ENCODE measurements around the gene NT5C.

The NT5C gene

DNA sequence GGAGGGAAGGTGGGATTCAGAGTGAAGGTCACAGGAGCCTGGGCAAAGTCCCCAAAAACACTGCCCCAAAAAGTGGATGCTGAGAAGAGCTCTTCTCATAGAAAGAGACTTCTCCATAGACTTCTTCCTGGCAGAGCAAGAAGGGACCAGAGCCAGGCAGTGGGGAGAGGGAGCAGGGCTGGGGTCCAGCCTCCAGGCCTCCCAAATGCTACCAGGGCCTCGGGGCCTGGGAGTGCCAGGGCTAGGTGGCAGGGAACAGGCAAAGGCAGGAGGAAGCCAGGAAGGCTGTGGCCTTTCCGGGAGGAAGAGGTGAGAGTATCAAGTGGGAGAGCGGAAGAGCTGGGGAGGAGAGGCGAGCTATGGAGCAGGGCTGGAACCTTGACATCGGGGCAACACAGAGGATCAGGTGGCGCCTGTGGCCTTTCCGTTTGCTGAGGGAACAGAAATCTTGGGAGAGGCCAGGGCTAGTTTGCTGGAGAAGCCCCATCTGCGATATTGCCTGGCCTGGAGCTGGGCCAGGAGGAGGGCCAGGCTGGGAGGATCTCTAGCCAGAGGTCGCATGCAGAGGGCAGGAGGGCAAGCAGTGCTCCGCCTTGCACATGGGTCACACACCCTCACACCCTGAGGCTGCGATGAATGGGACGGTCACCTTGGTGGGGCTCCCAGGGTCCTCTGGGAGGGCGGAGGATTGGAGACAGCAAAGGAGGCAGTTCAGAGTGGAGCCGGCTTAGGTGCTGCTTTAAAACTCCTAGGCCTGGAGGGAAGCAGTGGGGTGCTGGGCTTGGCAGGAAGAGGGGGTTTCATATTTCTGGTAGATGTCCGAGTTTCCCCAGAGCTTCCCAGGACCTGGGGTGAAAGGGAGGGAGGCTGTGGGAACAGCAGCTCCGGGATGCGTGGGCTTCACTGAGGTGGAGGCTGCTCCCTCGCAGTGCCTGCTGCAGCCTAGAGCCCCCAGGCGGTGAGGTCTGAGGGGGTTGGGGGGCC, 40.4 kb downstream of the NT5C start:
- TF ChIP-seq HDGF (IDR thresholded peaks at IDR 0.05; ENCODE audit: borderline replicate concordance): no peak
- no peak for TF ChIP-seq L3MBTL2 (conservative IDR thresholded peaks at IDR 0.05)
- TF ChIP-seq NFRKB (IDR thresholded peaks at IDR 0.05): no peak
- TF ChIP-seq CTBP1 (IDR thresholded peaks at IDR 0.05; ENCODE audit: borderline replicate concordance): no peak
- no peak for TF ChIP-seq PKNOX1 (IDR thresholded peaks at IDR 0.05)
- TF ChIP-seq ZNF384 (IDR thresholded peaks at IDR 0.05): no peak
- no peak for TF ChIP-seq FOXK2 (IDR thresholded peaks at IDR 0.05)
- no peak for TF ChIP-seq FOXM1 (IDR thresholded peaks at IDR 0.05; ENCODE audit: borderline replicate concordance)
- no peak for TF ChIP-seq ARNT (IDR thresholded peaks at IDR 0.05)
- no peak for TF ChIP-seq SUZ12 (IDR thresholded peaks at IDR 0.05)
- no peak for TF ChIP-seq ELF4 (IDR thresholded peaks at IDR 0.05)
- no peak for TF ChIP-seq SP1 (IDR thresholded peaks at IDR 0.05)
- TF ChIP-seq TARDBP (IDR thresholded peaks at IDR 0.05): no peak
- TF ChIP-seq BHLHE40 (IDR thresholded peaks at IDR 0.05; ENCODE audit: borderline replicate concordance): no peak
- no peak for TF ChIP-seq FOXA1 (IDR thresholded peaks at IDR 0.05)
- TF ChIP-seq LEF1 (IDR thresholded peaks at IDR 0.05; ENCODE audit: borderline replicate concordance): no peak
- DNase-seq (ENCODE audit: extremely low spot score): no peak
- ChIA-PET POLR2A (interaction anchor here (0.7 to 1.6 kb wide), 5 partner anchors 9 to 78 kb away, joined by 3 to 10 read pairs (median 4); partner anchors contain the start of genes ARMC7 and MRPL58), CTCF (interaction anchor here (1.3 kb wide), 1 partner anchor 23 kb away, joined by 5 read pairs; no protein-coding TSS in a partner anchor)

DNA sequence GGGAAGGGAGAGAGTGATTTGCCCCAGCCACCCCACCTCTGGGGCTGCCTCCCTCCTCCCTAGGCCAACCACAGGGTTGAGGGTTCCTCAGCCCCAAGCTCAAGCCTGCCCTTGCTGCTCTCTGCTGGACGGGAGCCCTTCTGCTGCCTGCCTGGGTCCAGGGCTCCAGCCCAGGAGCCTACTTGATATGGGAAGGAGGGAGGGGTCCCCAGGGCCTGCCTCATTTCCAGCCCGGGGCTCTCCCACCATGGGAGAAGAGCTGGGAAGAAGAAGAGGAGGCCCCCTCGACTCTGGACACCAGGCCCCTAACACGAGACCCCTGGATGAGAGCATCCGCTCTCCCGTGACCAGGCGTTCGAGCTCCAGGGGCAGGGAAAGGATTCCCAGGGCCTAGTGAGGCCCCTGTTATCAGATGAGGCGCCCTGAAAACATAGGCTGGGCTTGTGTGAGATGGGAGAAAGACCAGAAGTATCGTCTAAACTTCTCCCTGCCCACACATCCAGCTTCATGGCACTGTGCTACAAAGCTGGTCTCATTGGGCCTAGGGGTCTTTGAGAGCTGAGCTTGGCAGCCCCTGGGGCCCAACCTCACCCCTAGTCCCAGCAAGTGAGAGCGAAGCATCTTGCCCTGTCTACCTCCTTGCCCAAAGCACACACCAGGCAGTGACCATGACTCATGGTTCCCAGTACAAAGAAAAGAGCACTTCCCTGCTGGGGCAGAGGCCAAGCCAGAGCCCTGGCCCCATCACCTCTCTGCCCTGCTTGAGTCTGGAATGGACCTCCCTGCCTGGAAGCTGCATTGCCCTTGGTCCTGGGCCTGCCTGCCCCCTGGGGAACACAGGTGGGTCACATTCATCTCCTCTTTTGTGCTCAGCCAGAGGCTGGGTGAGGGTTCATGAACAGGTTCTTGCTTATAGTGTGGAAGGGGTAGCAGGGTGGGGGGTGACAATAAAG, 42.8 kb downstream of the NT5C start:
- DNase-seq (ENCODE audit: extremely low spot score): no peak
- TF ChIP-seq FOXK2 (IDR thresholded peaks at IDR 0.05) (no peak), CTBP1 (IDR thresholded peaks at IDR 0.05; ENCODE audit: borderline replicate concordance) (no peak), ZNF384 (IDR thresholded peaks at IDR 0.05) (no peak), ELF4 (IDR thresholded peaks at IDR 0.05) (no peak), BHLHE40 (IDR thresholded peaks at IDR 0.05; ENCODE audit: borderline replicate concordance) (no peak), HDGF (IDR thresholded peaks at IDR 0.05; ENCODE audit: borderline replicate concordance) (no peak)
- POLR2A ChIA-PET: interaction anchor here (1.0 to 2.5 kb wide), 6 partner anchors 10 to 76 kb away, joined by 3 to 10 read pairs (median 5); partner anchors contain the start of genes ARMC7 and MRPL58
- CTCF ChIA-PET: interaction anchor here (0.7 to 1.8 kb wide), 3 partner anchors 17 to 138 kb away, joined by 3 to 7 read pairs (median 4); no protein-coding TSS in a partner anchor

GRCh38 chr17:75087558-75088453, 43.7 kb downstream of the NT5C start, which contains the start of gene SLC16A5:
SLC16A5 (plus strand) TSS chr17:75087954; CDS start chr17:75093637, 5,683 bp downstream.
- peak; percentile 60 for DNase-seq (ENCODE audit: extremely low spot score)
- ChIA-PET POLR2A (interaction anchor here (1.0 to 2.5 kb wide), 6 partner anchors 9 to 23 kb away, joined by 3 to 10 read pairs (median 4); partner anchors contain the start of gene ARMC7), CTCF (interaction anchor here (0.7 to 1.8 kb wide), 4 partner anchors 12 to 84 kb away, joined by 3 to 7 read pairs (median 4); no protein-coding TSS in a partner anchor)
- TF ChIP-seq BHLHE40 (IDR thresholded peaks at IDR 0.05; ENCODE audit: borderline replicate concordance) (no peak), FOXA1 (IDR thresholded peaks at IDR 0.05) (no peak), ARNT (IDR thresholded peaks at IDR 0.05) (no peak), TARDBP (IDR thresholded peaks at IDR 0.05) (no peak), FOXM1 (IDR thresholded peaks at IDR 0.05; ENCODE audit: borderline replicate concordance) (no peak), NFRKB (IDR thresholded peaks at IDR 0.05) (no peak), CTBP1 (IDR thresholded peaks at IDR 0.05; ENCODE audit: borderline replicate concordance) (no peak), FOXK2 (IDR thresholded peaks at IDR 0.05) (no peak), L3MBTL2 (conservative IDR thresholded peaks at IDR 0.05) (no peak)

- TF ChIP-seq CTBP1 (IDR thresholded peaks at IDR 0.05; ENCODE audit: borderline replicate concordance): no peak
- no peak for TF ChIP-seq HDGF (IDR thresholded peaks at IDR 0.05; ENCODE audit: borderline replicate concordance)
- TF ChIP-seq ZNF384 (IDR thresholded peaks at IDR 0.05): no peak
- no peak for TF ChIP-seq ARNT (IDR thresholded peaks at IDR 0.05)
- TF ChIP-seq FOXK2 (IDR thresholded peaks at IDR 0.05): no peak
- TF ChIP-seq TARDBP (IDR thresholded peaks at IDR 0.05): no peak
- TF ChIP-seq L3MBTL2 (conservative IDR thresholded peaks at IDR 0.05): no peak
- TF ChIP-seq LEF1 (IDR thresholded peaks at IDR 0.05; ENCODE audit: borderline replicate concordance): no peak
- DNase-seq (ENCODE audit: extremely low spot score): no peak
- ChIA-PET POLR2A (interaction anchor here (1.1 to 2.5 kb wide), 3 partner anchors 9 to 17 kb away, joined by 3 to 10 read pairs (median 6); no protein-coding TSS in a partner anchor), CTCF (interaction anchor here (0.7 to 1.0 kb wide), 2 partner anchors 12 to 27 kb away, joined by 3 to 5 read pairs; no protein-coding TSS in a partner anchor)
Observed at GRCh38 chr17:75087182-75087557, 44.4 kb downstream of the NT5C start.

DNA sequence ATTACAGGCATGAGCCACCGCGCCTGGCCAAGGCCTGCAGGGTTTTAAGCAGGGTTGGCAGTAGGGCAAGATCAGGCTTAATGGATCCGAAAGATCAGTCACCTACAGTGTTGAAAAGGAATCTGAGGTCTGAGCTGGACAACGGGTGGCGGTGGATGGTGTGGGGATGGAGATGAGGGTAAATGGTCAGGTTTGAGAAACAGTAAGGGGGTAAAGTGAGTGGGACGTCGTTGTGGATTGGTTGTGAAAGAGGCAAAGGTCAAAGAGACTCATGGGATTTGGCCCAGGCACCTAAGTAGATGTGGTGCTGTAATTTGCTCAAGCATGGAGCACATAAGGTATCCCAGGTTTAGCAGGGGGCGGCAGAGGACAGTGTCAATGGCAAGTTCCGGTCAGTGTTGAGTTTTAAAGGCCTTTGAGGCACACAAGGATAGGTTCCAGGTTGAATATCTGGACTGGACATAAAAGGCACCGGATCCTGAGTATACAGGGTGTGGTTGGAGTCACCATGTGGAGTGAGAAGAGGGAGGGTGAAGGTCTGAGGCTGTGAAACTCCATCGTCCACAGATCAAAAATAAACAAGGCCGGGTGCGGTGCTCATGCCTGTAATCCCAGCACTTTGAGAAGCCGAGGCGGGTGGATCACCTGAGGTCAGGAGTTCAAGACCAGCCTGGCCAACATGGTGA, 44.9 kb downstream of the NT5C start:
- TF ChIP-seq CTBP1 (IDR thresholded peaks at IDR 0.05; ENCODE audit: borderline replicate concordance): no peak
- TF ChIP-seq LEF1 (IDR thresholded peaks at IDR 0.05; ENCODE audit: borderline replicate concordance): no peak
- no peak for TF ChIP-seq FOXA1 (IDR thresholded peaks at IDR 0.05)
- TF ChIP-seq L3MBTL2 (conservative IDR thresholded peaks at IDR 0.05): no peak
- no peak for TF ChIP-seq TARDBP (IDR thresholded peaks at IDR 0.05)
- no peak for TF ChIP-seq SP1 (IDR thresholded peaks at IDR 0.05)
- no peak for TF ChIP-seq ARNT (IDR thresholded peaks at IDR 0.05)
- no peak for TF ChIP-seq SUZ12 (IDR thresholded peaks at IDR 0.05)
- TF ChIP-seq PKNOX1 (IDR thresholded peaks at IDR 0.05): no peak
- no peak for TF ChIP-seq ELF4 (IDR thresholded peaks at IDR 0.05)
- no peak for TF ChIP-seq FOXK2 (IDR thresholded peaks at IDR 0.05)
- no peak for TF ChIP-seq BHLHE40 (IDR thresholded peaks at IDR 0.05; ENCODE audit: borderline replicate concordance)
- TF ChIP-seq HDGF (IDR thresholded peaks at IDR 0.05; ENCODE audit: borderline replicate concordance): no peak
- no peak for TF ChIP-seq FOXM1 (IDR thresholded peaks at IDR 0.05; ENCODE audit: borderline replicate concordance)
- ChIA-PET CTCF (interaction anchor here (0.7 kb wide), 1 partner anchor 13 kb away, joined by 3 read pairs; no protein-coding TSS in a partner anchor), POLR2A (interaction anchor here (1.1 to 2.5 kb wide), 4 partner anchors 8 to 23 kb away, joined by 3 to 10 read pairs (median 5); partner anchors contain the start of gene ARMC7)
- DNase-seq (ENCODE audit: extremely low spot score): no peak

Data from HEK293T (cell line).